LNCAP (cell line): ENCODE results near the gene HMMR.

Source experiments
- CTCF ChIP-seq: fragments of 450-650 bp; IDR thresholded peaks from 2 replicates; pipeline ENCODE4 v1.5.1; 2017; ENCODE audit warnings: mild to moderate bottlenecking

The HMMR gene

GRCh38 chr5:163504079-163504931, 43.9 kb downstream of the HMMR start:
- TF ChIP-seq CTCF, result no peak

- no peak for TF ChIP-seq CTCF
These were observed 44.6 kb downstream of the HMMR start for GRCh38 chr5:163505049-163505367.

GRCh38 chr5:163505368-163506094, 45.1 kb downstream of the HMMR start, which contains the start of gene MAT2B:
Gene MAT2B, plus strand, starts transcription at chr5:163505619. Its CDS starts 68 bp downstream, at chr5:163505687.
- peak; percentile 55 for TF ChIP-seq CTCF

GRCh38 chr5:163506095-163506457, 45.6 kb downstream of the HMMR start:
- TF ChIP-seq CTCF, result no peak

GRCh38 chr5:163506726-163507125, 46.3 kb downstream of the HMMR start:
- TF ChIP-seq CTCF, result no peak

GRCh38 chr5:163508753-163509152, 48.3 kb downstream of the HMMR start:
- TF ChIP-seq CTCF, result no peak

- TF ChIP-seq CTCF, result no peak
These were observed 49.0 kb downstream of the HMMR start for GRCh38 chr5:163509291-163509951.
